MV-4-11 (cell line): ENCODE results near the gene PGD.
A peak's percentile ranks its signal among the peaks of the same experiment; 100 is the strongest.
"Not testable (repeated sequence)": the region's sequence is repeated elsewhere in the genome, so short reads cannot be mapped to it uniquely, and the experiment has no call there.

Experiments used
- DNase-seq: peaks from one replicate; lab custom pipeline; 2025; lab: John Stamatoyannopoulos, UW

PGD gene

GRCh38 chr1:10437052-10437451 lies 38.2 kb downstream of the PGD start:
- DNase-seq, result no peak

DNA sequence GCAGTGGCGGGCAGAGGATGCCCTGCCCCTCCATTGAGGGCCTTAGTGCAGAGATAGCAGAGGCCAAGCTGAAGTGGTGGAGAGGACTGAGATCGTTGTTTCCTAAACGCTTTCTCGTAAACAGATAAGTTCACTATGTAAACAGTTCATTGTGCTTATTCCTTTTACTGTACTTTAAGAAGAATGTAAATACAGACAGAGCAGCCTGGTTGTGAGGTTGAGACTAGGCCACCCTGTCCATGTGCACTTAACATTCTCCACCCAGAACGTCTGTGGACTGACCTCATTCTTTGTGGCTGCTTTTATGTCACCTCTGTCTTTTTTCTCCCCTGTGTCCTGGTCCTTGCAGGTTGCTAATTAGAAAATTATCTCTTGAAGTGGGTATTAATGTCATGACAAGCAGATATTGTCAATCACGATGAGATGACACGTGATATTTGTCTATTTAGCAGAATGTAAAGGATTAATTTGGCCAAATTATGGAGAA lies 39.9 kb downstream of the PGD start:
- DNase-seq, result no peak

DNA sequence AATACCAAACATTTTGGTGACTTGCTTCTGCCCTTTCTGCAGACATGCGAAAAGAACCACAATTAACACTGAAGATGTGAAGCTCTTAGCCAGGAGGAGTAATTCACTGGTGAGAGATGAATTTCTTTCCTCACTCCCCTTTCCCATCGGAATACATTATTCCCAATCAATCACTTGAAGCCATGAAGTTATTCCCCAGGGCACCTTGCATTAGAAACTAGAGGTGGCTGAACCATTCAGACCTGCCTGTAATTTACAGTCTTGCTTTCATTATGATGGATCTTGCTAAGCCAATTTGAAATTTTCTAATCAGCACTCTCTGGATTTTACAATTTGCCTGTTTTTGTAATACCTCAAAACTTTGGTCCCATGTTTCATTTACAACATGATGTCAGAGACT lies 41.4 kb downstream of the PGD start:
- no peak for DNase-seq

GRCh38 chr1:10440794-10441193 lies 41.9 kb downstream of the PGD start:
- no peak for DNase-seq

GRCh38 chr1:10444248-10444647 lies 45.4 kb downstream of the PGD start:
- DNase-seq, result no peak

DNA sequence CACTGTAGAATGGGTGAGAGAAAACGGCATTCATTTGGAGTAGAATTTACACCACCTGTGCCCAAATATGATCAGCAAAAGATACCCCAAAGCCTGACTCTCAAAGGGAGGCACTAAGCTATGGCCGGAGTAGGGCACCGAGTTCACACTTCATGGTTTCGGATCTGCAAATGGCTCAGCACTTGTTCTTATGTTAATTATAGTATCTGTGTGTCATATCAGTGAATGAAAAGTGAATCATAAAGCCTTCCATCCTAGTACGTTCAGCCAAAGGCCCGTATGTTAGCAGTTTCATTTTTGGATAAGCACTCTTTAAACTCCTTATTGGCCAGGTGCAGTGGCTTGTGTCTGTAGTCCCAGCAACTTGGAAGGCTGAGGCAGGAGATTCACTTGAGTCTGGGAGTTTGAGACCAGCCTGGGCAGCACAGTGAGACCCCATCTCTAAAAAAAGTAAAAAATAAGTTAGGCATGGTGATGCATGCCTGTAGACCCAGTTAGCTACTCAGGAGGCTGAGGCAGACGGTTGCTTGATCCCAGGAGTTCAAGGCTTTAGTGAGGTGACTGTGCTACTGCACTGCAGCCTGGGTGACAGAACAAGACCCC lies 46.0 kb downstream of the PGD start:
- peak; percentile 67 for DNase-seq

DNA sequence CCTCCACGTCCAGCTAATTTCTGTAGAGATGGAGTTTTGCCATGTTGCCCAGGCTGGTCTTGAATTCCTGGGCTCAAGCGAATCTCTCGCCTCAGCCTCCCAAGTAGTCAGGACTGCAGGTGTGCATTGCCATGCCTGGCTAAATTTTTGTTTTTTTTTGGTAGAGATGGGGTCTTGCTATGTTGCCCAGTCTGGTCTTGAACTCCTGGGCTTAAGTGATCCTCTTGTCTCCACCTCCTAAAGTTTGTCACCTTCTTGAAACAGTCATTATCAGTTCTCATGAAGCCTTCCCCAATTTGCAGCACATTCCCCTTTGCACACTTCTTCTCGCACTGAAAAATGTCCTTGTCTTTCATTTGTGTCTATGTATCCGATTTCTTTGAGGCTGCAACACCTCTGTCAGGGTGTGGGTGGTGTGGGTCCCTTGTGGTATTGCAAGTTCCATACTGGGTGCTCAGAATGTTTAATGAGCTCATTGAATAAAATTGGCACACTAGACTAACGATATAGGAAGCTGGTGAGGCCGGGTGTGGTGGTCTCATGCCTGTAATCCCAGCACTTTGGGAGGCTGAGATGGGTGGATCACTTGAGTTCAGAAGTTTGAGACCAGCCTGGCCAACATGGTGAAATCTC lies 48.0 kb downstream of the PGD start:
- DNase-seq, result no peak

DNA sequence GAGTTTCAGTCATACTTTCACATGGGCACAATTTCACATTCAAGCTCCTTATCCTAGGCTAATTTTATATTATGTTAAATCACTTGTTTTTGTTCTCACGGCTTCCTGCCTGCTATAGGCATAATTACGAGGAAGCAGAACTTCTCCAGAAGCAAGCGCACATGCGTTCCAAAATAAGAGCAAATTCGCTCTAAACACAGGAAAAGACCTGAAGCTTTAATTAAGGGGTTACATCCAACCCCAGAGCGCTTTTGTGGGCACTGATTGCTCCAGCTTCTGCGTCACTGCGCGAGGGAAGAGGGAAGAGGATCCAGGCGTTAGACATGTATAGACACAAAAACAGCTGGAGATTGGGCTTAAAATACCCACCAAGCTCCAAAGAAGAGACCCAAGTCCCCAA lies 50.9 kb downstream of the PGD start, which contains the start of gene CORT:
CORT (plus strand) TSS at position 281 of the 400 bp plus-strand sequence. CDS start 193 bp downstream, outside the sequence.
- DNase-seq, result peak; percentile 25

GRCh38 chr1:10450156-10450814 lies 51.4 kb downstream of the PGD start:
- no peak for DNase-seq

- no peak for DNase-seq
Observed at GRCh38 chr1:10450836-10451235, 52.0 kb downstream of the PGD start.

- no peak for DNase-seq
Observed at GRCh38 chr1:10451287-10451686, 52.4 kb downstream of the PGD start.

GRCh38 chr1:10456048-10456447 lies 57.2 kb downstream of the PGD start:
- DNase-seq, result no peak

DNA sequence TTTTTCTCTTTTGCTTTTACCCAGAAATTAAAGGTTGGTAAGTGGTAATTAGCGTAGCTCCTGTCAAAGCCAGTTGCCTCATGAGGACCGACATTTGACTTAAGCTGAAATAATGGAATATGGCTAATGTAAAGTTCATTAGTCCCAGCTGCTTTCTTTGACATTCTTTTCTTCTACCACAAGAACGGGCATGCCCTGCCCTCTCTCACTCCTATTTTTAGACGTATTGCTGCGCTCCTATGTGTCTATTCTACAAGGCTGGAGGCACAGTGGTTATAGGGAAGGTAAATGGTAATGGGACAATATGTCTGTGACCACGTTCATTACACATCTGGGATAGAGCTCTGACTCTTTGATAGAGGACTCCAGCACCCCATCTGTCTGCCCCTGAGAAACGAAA lies 57.8 kb downstream of the PGD start:
- no peak for DNase-seq

DNA sequence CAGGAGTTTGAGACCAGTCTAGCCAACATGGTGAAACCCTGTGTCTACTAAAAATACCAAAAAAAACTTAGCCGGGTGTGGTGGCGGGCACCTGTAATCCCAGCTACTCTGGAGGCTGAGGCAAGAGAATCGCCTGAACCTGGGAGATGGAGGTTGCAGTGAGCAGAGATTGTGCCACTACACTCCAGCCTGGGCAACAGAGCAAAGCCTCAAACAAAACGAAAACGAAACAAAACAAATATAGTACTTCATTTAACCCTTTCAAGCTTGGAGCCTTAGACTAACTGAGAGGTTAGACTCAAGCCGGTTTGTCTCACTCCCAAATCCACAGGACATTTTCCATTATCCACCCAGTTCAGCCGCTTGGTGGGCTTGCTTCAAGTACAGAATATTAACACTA lies 58.6 kb downstream of the PGD start:
- not testable (repeated sequence) for DNase-seq

GRCh38 chr1:10457875-10458274 lies 59.0 kb downstream of the PGD start:
- no peak for DNase-seq

DNA sequence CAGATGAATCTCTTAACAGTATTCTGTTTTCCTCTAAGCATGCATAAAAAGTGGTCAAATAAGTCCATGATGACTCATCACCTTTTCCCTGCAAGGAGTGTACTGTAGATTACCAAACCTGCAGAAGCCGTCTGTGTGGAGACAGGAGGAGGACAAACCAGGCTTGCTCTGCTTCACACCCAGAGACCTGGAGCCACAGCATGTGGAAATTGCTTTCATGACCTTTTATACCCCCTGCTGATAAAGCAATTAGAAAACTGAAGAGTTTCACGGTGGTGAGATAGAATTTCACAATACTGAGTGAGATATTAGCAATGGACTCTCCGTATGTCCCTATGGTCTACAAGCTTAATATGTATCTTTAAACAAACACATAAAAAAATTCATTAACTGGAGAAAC lies 60.3 kb downstream of the PGD start:
- peak; percentile 36 for DNase-seq

- DNase-seq, result no peak
Observed at GRCh38 chr1:10467078-10467477, 68.2 kb downstream of the PGD start.

GRCh38 chr1:10470043-10470442 lies 71.2 kb downstream of the PGD start:
- DNase-seq, result no peak
